ENCODE results near the gene SARDH.
"Not testable (repeated sequence)": the region's sequence is repeated elsewhere in the genome, so short reads cannot be mapped to it uniquely, and the experiment has no call there.

The SARDH gene

DNA sequence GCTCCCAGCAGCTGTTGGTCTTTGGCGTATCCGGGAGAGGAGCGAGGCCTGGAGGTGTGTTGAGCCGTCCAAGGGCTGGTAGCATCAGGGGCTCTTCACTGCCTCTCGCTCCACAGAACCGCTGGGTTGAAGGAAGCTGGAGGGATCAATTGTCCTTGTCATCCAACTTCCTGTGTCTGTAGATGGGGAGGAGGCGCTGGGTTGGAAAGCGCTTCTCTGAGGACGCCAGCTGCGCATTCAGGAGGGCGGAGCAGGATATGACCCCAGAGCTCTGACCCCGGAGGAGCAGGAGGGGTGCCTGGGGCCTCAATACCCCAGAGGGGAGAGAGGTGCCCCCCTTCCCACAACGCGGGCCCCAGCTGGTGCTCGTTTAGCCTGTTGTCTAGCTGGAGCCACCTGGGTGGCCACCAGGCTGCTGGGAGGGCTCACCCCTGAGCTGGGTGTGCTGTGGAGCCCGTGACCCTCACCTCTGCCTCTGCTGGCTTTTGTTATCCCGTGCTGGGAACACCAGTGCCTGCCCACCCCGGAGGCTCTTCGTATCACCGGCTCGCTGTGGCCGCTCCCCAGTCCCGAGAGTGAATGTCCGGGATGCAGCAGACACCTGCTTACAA lies 104.0 kb downstream of the SARDH start:
- no peak for DNase-seq (ENCODE audit: low read depth in 2 of 2)

DNA sequence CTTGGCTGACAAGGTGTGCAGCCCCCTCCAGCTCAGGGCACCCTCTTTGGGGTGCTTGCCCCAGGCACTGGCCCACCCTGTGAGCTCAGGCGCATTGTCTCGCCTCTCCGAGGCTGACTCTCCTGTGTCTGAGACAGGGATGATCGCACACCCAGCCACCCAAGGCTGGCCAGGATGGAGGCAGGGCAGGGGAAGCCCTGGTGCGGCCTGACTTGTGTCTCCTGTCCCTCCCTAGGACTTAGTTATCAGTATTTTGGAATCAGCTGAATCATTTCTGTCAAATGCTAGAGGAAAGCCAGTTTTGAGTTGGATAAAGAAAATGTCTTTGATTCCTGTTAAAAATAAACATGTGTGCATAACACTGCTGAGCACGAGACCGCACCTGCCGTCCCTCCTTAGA lies 104.5 kb downstream of the SARDH start:
- DNase-seq (ENCODE audit: low read depth in 2 of 2) = no peak

DNA sequence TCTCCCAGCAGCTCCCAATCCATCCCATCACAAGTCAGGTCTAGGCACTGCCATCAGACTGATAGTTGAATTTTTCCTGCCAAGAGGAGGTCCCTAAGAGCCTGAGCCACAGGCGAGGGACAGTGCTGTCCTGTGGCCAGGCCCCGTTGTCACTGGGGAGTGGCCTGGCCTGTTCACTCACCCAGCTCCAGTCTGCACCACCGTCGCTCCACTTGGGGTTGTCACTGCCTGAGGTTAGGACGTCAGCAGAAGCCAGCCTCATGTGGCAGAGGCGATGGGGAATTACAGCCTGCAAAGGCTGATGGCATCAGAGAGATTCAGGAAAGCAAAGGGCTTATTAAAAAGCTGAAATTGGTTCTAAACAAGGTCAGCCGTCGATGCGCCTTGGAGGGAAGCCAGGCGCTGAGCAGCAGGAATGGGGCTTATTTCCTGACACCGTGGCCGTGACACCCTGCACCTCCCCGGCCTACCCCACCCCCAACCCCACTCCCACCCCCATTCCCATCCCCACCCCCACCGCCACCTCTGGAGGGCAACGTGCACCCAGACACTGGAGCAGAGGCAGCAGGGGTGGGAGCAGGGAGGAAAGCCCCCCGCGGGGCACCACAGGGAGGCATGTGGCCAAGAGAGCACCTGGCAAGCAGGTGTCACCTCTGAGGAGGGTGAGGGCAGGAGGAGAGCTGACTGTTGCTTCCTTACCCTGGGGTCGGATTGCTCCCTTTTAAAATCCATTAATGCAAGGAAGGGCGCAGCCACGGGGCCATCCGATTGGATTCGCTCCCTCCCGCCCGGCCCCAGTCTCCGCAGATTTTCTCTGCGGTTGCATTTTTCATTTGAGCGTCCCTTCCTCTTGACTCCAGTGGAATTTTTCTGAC lies 105.1 kb downstream of the SARDH start:
- no peak for DNase-seq (ENCODE audit: low read depth in 2 of 2)

DNA sequence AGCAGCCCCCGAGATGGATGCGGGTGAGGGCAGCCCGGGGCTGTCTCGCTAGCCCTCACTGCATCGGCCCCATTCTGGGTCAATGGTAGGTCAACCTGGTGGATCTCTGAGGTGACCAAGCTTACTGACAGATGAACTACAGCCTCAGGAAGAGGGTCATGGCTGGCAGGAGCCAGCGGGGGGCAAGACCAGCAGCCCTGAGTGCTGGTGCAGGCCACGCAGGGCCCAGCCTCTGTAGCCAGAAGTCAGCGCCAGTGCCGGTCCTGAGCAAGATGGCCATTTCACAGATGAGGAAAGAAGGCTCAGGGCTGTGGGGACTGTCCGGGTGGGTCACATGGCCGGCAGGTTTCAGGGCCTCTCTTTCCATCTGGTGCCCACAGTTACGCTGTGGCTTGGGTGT lies 107.0 kb downstream of the SARDH start:
- no peak for DNase-seq (ENCODE audit: low read depth in 2 of 2)

DNA sequence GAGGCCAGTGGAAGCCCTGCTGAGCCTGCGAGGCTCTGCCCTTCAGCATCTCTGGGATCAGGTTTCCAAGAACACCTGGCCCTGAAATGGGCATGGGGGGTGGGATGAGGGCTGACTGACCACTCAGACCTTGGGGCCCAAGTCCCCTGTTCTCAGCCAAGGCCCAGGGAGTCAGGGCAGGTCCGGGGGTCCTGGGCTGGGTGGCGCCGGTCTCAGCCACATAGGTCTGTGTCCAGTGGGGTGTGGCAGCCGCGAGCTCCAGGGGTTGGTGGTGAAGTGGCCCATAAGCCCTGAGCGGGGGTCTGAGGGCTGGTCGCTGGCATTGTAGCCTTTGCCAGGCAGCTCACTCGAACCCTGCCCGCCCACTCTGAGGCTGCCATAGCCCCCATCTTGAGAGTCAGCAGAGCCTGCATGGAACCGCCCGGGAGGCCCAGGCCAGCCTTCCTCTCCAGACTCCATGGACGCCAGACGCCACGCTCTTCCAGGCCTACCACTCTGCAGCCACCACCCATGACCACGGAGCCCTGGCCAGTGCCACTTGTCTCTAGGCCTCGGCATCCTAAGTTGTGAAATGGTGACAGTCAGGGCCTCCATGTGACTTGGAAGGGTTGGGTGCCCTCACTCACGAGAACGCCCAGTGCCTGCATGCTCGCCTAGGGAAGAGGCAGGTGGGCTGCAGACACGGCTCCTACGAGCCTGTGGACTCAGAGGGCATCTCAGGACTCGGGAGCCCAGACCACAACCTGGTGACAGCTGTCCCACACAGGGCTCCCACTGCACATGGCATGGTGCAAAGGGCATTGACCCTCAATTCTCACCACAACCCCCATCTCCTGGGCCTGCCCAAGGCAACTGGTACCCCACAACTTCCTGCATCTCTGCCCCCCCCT lies 108.7 kb downstream of the SARDH start:
- DNase-seq (ENCODE audit: low read depth in 2 of 2) = no peak

DNA sequence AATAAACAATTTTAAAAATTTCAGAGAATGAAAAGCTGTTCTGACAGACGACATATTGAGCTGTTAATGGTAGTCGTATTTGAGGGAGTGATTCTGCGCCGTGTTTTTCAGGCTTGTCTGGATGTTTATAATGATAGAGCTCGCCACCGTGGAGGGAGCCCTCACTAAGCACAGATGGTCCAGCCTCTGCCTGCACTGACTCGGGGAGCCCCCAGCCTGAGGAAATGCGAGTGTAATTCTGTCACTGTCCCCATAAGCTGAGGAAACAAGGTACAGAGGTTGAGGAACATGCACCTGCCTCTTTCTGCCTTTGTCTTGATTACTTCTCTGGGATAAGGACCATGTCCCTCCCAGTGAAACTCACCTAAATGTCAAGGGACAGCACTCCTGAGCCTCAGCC lies 109.4 kb downstream of the SARDH start:
- DNase-seq (ENCODE audit: low read depth in 2 of 2) = no peak

DNA sequence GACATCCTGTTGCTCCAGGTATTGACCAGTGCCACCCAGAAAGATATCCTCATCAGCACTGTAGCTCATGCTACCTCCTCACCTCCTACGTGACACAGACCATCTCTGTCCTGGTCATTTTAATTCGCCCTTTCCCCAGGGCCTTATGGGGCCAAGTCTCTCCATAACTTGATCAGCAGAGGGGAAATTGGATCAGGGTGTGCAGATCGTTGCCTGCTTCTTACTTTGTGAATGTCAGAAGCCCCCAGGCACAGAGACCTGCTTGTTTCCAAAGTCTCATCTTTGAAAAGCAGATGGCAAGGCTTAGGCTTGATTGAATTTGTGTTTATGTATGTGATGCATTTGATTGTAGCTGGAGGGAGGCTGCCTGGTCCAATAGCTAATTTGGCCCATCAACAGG lies 110.8 kb downstream of the SARDH start:
- no peak for DNase-seq (ENCODE audit: low read depth in 2 of 2)

DNA sequence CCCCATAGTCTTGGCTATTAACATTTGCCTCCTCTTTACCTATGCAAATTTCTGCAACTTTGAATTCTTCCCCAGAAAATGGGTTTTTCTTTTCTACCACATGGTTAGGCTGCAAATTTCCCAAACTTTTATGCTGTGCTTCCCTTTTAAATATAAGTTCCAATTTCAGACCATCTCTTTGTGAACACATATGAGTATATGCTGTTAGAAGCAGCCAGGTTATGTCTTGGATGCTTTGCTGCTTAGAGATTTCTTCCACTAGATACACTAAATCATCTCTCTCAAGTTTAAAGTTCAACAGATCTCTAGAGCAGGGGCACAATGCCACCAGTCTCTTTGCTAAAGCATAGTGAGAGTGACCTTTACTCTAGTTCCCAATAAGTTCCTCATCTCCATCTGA lies 112.1 kb downstream of the SARDH start:
- DNase-seq (ENCODE audit: low read depth in 2 of 2) = not testable (repeated sequence)

DNA sequence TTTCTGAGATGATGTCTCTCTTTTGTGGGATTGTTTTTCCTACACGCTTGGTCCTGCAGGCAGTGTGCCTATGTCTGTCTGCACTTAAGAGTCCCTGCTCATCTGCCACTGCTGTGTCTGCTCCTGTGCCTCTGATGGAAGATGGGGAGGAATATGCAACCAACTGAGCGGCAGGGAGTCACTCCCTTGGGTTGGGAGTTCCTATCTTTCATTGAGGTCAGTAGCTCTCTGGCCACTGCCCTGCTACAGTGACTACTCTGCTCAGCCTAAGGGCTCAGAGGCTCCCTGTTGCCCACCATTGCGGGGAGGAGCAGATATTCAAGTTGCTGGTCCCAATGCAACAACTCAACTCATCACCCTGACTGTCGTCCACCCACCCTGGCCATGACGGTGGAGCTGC lies 115.6 kb downstream of the SARDH start:
- no peak for DNase-seq (ENCODE audit: low read depth in 2 of 2)

DNA sequence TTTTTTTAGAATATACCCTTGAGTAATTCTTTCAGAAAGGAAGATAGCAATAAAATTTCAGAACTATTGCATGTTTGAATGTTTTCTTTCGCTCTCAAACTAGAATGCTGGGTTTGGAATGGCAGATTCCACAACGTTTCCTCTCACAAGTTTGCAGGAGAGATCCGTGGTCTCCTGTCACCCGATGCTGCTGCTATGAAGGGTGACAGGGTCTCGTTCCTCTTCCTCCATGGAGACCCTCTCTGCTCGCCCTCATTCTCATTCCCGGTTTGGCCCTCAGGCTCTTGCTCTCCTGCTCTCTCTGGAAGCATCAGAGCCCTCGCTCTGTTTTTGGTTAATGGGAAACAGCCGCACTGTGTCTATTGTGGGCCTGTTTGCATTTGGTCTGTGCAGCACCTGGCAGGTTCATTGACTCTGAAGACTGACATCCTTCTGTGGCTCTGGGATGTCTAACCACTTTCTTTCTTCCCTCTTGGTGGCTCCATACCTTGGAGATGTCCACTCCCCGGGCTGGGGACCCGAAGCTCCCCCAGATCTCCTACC lies 116.4 kb downstream of the SARDH start:
- DNase-seq (ENCODE audit: low read depth in 2 of 2) = no peak

DNA sequence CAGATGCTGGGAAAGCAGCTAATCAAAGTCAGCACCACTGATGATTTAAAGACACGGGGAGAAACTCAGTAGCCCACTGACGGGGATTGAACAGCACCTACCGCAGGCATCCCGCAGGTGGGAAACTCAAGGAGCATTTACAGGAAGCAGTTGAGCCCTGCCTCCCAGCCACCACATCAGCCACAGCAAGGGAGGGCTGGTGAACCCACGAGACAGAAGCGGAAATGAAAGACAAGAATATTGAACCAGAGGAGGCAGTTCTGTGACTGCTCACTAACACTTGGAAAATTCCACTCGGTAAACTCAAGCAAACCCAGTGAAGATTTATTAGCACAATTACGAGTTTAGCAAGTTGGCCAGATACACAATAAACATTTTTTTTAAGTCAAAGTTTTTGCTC lies 118.4 kb downstream of the SARDH start:
- DNase-seq (ENCODE audit: low read depth in 2 of 2) = no peak

DNA sequence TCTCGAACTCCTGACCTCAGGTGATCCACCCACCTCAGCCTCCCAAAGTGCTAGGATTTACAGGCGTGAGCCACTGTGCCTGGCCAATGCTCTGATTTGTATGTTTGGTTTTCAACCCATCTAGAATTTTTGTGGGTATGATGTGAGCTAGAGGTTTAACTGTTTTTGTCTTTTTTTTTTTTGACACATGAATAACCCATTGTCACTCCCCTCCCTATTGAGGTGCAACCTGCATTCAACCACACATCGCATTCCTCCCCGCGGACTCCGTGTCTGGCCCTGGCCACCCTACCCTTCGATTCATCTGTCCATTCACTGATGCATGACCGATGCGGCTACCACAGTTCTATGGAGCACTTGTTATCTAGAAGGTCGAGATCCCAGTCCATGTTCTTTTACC lies 119.4 kb downstream of the SARDH start:
- no peak for DNase-seq (ENCODE audit: low read depth in 2 of 2)

DNA sequence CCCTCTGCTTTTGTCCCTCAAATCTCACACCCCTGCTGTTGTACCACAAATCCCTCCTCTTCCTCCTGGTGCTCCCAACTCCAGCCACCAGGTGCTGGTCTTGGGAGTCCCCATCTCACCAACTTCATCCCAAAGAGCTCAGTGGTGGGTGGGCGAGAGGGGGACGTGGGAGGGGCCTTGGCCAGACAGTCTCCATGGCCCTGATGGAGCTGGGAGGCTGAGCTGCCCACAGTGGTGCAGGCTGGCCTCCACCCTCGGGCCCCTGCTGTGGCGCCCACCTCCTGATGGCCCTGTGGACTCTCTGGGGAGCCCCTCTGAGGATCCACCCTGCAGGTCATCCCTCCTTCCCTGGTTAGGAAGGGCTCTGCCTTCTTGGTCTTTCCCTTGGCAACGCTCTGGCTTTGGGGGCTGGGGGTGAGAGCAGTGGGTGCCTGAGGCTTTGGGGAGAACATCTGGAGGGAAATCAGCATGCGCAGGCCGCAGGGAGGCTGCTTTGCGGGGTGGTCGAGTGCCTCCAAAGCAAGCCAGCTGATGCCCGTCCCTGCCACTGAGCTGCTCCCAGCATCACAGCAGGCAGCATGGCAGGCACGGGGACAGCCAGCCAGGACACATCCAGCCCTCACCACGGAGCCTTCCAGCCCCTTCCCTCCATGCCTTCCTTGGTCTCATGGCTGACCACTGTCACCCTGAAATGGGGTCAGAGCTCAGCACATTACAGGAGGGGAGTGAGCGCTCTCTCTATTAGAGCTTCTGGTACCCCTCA lies 121.3 kb downstream of the SARDH start:
- no peak for DNase-seq (ENCODE audit: low read depth in 2 of 2)

DNA sequence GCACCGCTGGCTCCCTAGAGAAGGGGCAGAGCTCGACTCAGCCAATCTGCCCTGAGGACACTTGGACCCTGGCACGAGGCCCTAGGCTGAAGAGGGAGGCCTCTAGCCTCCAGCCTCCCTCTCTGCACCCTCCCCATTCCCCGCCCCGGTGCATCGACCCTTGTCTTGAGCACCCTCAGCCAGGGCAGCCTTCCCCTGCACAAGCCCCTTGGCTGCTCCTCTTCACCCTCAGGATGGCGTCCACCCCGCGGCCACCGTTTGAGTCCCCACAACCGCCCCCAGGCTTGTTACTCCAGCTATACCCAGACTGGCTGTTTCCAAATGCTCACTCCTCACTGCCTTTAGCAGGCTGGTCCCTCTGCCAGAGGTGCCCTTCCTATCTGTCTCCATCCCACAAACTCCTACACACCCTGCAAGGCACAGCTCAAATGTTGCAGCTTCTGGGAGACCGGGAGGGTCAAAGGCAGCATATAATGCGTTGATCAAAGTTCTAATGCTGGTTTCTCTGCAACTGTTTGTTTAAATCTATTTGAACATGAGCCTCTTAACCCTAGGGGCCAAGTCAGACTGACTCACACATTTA lies 122.5 kb downstream of the SARDH start:
- no peak for DNase-seq (ENCODE audit: low read depth in 2 of 2)

DNA sequence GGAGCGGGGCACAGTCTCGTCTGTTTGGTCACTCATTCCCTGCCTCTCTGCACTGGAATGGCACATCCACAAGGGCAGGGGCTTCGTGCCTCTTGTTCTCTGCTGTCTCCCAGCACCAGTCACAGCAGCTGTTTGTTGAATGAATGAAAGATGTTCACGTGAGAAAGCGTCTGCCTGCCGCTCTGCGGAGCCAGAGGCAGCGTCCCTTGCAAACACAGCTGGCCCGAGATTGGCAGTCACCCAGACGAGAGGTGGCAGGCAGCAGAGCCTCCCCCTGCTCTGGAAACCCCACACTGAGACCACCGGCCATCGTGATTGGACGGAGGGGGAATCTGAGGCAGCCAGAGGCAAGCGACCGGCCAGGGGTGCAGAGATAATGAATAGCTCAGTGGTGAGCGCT lies 123.0 kb downstream of the SARDH start:
- no peak for DNase-seq (ENCODE audit: low read depth in 2 of 2)

DNA sequence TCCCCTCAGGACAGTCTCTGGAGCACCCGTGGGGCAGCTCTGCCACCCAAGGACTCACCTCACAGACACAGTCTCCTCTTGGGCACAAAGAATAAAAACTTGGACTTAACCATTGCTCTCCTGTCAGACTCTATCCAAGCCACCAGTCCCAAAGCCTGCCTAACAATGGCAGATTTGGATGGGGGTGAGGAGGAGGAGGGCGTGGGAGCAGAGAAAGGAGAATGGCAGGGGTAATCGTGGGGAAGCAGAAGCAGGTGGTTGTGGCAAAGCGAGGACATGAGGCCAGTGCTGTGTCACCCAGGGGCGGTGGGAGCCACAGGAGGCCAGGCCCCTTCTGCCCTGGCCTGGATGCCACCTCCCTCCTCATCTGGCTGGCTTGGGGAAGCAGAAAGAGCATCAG lies 123.5 kb downstream of the SARDH start:
- no peak for DNase-seq (ENCODE audit: low read depth in 2 of 2)

DNA sequence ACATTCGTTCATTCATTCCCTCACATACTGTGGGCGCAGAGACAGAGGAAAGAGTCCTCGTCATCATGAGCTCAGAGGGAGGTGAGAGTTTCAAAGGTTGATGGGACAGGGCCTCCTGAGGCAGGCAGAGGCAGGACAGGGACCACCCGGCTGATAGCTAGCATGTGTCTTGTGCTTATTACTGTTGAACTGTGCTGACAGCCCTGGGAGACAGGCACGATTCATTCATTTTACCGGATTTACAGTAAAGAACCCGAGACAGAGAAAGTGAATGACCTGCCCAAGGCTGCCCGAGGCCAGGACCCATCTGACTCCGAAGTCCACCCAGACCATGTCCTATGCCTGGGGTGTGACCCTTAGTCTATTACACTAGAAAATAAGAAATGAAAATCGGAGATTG lies 124.1 kb downstream of the SARDH start:
- no peak for DNase-seq (ENCODE audit: low read depth in 2 of 2)

Data from fibroblast of skin of left quadriceps (primary cell).